HL-60 (cell line): Measurements from ENCODE around the gene ADAMTS15.

Experiments
- GABPA ChIP-seq: IDR thresholded peaks from 2 replicates; pipeline ENCODE4 v1.6.1; 2012; ENCODE audit warnings: low read depth
- POLR2AphosphoS5 ChIP-seq: IDR thresholded peaks from 2 replicates; pipeline ENCODE4 v1.6.1; 2012; ENCODE audit warnings: low read depth
- REST ChIP-seq: IDR thresholded peaks from 2 replicates; pipeline ENCODE4 v1.6.1; 2012; ENCODE audit warnings: low read depth; ENCODE audit not compliant: insufficient replicate concordance
- SPI1 ChIP-seq: IDR thresholded peaks from 2 replicates; pipeline ENCODE4 v1.6.1; 2012; ENCODE audit warnings: low read depth, mild to moderate bottlenecking, borderline replicate concordance
- TF ChIP-seq, protein P1 (sequence below): IDR thresholded peaks from one replicate; pipeline ENCODE4 v1.5.1; 2011; ENCODE audit warnings: low read length, control low read depth, inconsistent platforms; ENCODE audit not compliant: insufficient read depth

DNA sequence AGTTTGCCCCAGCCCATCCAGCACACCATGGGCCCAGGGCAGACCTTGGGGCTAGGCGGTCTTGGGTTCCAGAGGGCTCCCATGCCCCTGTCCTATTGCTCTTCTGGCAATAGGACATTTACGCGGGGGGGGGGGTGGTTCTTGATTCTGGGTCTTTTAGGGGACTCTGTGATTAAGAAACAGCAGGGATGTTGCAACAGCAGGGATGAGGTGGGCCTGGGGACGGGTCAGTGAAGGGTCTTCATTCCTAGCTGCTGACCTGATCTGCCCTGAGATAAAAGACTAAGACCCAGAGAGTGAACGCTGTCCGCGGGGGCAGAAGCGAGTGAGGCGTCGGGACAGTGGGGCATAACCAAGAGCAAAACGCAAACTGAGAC, 418 bp upstream of the ADAMTS15 start:
- TF ChIP-seq, protein P1, sequence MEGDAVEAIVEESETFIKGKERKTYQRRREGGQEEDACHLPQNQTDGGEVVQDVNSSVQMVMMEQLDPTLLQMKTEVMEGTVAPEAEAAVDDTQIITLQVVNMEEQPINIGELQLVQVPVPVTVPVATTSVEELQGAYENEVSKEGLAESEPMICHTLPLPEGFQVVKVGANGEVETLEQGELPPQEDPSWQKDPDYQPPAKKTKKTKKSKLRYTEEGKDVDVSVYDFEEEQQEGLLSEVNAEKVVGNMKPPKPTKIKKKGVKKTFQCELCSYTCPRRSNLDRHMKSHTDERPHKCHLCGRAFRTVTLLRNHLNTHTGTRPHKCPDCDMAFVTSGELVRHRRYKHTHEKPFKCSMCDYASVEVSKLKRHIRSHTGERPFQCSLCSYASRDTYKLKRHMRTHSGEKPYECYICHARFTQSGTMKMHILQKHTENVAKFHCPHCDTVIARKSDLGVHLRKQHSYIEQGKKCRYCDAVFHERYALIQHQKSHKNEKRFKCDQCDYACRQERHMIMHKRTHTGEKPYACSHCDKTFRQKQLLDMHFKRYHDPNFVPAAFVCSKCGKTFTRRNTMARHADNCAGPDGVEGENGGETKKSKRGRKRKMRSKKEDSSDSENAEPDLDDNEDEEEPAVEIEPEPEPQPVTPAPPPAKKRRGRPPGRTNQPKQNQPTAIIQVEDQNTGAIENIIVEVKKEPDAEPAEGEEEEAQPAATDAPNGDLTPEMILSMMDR, result no peak
- no peak for TF ChIP-seq POLR2AphosphoS5
- no peak for TF ChIP-seq REST
- no peak for TF ChIP-seq GABPA
- no peak for TF ChIP-seq SPI1
